ENCODE results near the gene ITLN1.
A peak's percentile ranks its signal among the peaks of the same experiment; 100 is the strongest.
"Not testable (repeated sequence)": the region's sequence is repeated elsewhere in the genome, so short reads cannot be mapped to it uniquely, and the experiment has no call there.

Gene ITLN1

GRCh38 chr1:160885042-160885441, at the start of gene ITLN1:
Gene ITLN1 (minus strand): TSS chr1:160885180. CDS start chr1:160884877, 303 bp downstream.
- TF ChIP-seq, protein P1, sequence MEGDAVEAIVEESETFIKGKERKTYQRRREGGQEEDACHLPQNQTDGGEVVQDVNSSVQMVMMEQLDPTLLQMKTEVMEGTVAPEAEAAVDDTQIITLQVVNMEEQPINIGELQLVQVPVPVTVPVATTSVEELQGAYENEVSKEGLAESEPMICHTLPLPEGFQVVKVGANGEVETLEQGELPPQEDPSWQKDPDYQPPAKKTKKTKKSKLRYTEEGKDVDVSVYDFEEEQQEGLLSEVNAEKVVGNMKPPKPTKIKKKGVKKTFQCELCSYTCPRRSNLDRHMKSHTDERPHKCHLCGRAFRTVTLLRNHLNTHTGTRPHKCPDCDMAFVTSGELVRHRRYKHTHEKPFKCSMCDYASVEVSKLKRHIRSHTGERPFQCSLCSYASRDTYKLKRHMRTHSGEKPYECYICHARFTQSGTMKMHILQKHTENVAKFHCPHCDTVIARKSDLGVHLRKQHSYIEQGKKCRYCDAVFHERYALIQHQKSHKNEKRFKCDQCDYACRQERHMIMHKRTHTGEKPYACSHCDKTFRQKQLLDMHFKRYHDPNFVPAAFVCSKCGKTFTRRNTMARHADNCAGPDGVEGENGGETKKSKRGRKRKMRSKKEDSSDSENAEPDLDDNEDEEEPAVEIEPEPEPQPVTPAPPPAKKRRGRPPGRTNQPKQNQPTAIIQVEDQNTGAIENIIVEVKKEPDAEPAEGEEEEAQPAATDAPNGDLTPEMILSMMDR (IDR thresholded peaks at IDR 0.05; ENCODE audit: control insufficient read depth, extremely low read depth, insufficient read depth), result no peak
- H3K4me3 ChIP-seq (ENCODE audit: low read depth, low read length), result no peak within 1 kb of the TSS
- DNase-seq (ENCODE audit: low read depth), result no peak

GRCh38 chr1:160933305-160933704, 48.3 kb upstream of the ITLN1 start:
- not testable (repeated sequence) for H3K4me3 ChIP-seq (ENCODE audit: low read depth, low read length); DNase-seq (ENCODE audit: low read depth)

- TF ChIP-seq, protein P1 (IDR thresholded peaks at IDR 0.05; ENCODE audit: control insufficient read depth, extremely low read depth, insufficient read depth), result no peak
- DNase-seq (ENCODE audit: low read depth), result peak; percentile 6
- H3K4me3 ChIP-seq (ENCODE audit: low read depth, low read length), result no peak overlapping the region
These were observed 40.8 kb upstream of the ITLN1 start for GRCh38 chr1:160925652-160926244.

- TF ChIP-seq, protein P1 (IDR thresholded peaks at IDR 0.05; ENCODE audit: control insufficient read depth, extremely low read depth, insufficient read depth), result no peak
- DNase-seq (ENCODE audit: low read depth), result no peak
- H3K4me3 ChIP-seq (ENCODE audit: low read depth, low read length), result no peak overlapping the region
These were observed 40.0 kb upstream of the ITLN1 start for GRCh38 chr1:160924791-160925651.

DNA sequence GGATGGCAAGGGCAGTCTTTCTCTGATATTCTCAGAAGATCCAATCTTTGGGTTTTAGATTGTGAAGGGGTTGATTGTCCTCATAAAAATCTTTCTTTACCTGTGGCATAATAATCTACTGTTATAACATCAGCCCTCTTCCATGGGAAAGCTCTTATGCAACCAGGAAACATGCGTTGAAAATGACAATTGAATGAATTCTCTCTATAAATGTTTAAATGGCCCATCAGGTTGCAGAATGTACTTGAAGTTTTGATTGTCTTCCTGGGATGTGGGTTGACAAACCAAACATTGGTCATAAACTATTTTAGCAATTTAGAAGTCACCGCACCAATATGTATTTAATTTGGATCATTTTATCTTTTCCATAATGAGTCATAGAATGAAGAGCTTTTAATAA, 31.7 kb upstream of the ITLN1 start:
- H3K4me3 ChIP-seq (ENCODE audit: low read depth, low read length), result no peak overlapping the region
- TF ChIP-seq, protein P1 (IDR thresholded peaks at IDR 0.05; ENCODE audit: control insufficient read depth, extremely low read depth, insufficient read depth), result no peak
- DNase-seq (ENCODE audit: low read depth), result no peak

DNA sequence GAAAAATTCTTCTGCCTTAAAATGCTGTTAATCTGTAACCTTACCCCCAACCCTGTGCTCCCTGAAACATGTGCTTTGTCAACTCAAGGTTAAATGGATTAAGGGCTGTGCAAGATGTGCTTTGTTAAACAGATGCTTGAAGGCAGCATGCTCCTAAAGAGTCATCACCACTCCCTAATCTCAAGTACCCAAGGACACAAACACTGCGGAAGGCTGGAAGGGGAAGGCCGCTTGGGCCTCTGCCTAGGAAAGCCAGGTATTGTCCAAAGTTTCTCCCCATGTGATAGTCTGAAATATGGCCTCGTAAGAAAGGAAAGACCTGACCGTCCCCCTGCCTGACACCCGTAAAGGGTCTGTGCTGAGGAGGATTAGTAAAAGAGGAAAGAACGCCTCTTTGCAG, 28.2 kb upstream of the ITLN1 start:
- not testable (repeated sequence) for H3K4me3 ChIP-seq (ENCODE audit: low read depth, low read length); DNase-seq (ENCODE audit: low read depth)

DNA sequence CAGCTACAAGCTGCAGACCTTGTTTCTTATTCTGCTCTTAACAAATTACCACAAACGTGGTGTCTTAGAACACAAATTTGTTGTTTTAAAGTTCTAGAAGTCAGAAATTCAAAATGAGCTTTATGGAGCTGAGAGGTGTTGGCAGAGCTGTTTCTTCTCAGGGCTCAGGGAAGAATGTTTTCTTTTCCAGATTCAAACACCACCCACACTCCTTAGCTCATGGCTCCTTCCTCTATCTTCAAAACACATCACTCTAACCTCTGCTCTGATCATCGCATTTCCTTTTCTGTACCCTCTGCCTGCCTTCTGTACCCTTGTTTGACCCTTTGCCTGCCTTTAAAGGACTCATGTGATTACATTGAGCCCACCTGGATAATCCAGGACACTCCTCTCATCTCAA, 26.9 kb upstream of the ITLN1 start:
- DNase-seq (ENCODE audit: low read depth), result no peak
- H3K4me3 ChIP-seq (ENCODE audit: low read depth, low read length), result no peak overlapping the region
- TF ChIP-seq, protein P1 (IDR thresholded peaks at IDR 0.05; ENCODE audit: control insufficient read depth, extremely low read depth, insufficient read depth), result no peak

- TF ChIP-seq, protein P1 (IDR thresholded peaks at IDR 0.05; ENCODE audit: control insufficient read depth, extremely low read depth, insufficient read depth), result no peak
- H3K4me3 ChIP-seq (ENCODE audit: low read depth, low read length), result no peak overlapping the region
- no peak for DNase-seq (ENCODE audit: low read depth)
These were observed 26.5 kb upstream of the ITLN1 start for GRCh38 chr1:160911441-160911840.
